Esophagus muscularis mucosa (tissue), 4 donors: ENCODE results near the gene SMLR1. TPM values are rescaled to one million over a fixed set of nuclear protein-coding genes. Genes with fewer than 3 reads are reported as not detected.

Experiments
- DNase-seq: peaks from one replicate; pipeline ENCODE4 v3.0.0-alpha.2; 2017; ENCODE audit errors: extremely low spot score
- H3K27ac ChIP-seq, 4 donors: fragments of 200-600 bp; sonication (generic); replicated peaks in 1 of 4; 1 replicate in 3 of 4; 2 replicates in 1 of 4; pipeline ENCODE4 v1.5.1; 2016 to 2019; ENCODE audit warnings: mild to moderate bottlenecking in 1 of 4
- H3K27me3 ChIP-seq, 4 donors: fragments of 200-600 bp; sonication (generic); one replicate each; pipeline versions ENCODE4 v1.5.1 to v1.6.0; 2016 to 2019
- H3K36me3 ChIP-seq, 4 donors: fragments of 200-600 bp; sonication (generic); one replicate each; pipeline ENCODE4 v1.5.1; 2016 to 2019
- H3K4me1 ChIP-seq, 4 donors: fragments of 200-600 bp; sonication (generic); one replicate each; pipeline ENCODE4 v1.5.1; 2016 to 2019
- H3K4me3 ChIP-seq, 4 donors: fragments of 200-600 bp; sonication (generic); 1 replicate in 2 of 4; 2 replicates in 2 of 4; pipeline ENCODE4 v1.5.1; 2016 to 2019; ENCODE audit warnings: mild to moderate bottlenecking in 4 of 4, moderate library complexity in 1 of 4
- H3K9me3 ChIP-seq, 4 donors: fragments of 200-600 bp; sonication (generic); 1 replicate in 3 of 4; 2 replicates in 1 of 4; pipeline ENCODE4 v1.5.1; 2016 to 2019
- EP300 ChIP-seq: sonication (generic); formaldehyde crosslinking; IDR thresholded peaks from one replicate; pipeline ENCODE4 v1.6.1; 2017; ENCODE audit warnings: antibody characterized with exemption
- POLR2A ChIP-seq: fragments of 450-650 bp; IDR thresholded peaks from one replicate; pipeline ENCODE4 v1.6.1; 2017; ENCODE audit warnings: antibody characterized with exemption, moderate library complexity, mild to moderate bottlenecking, low read depth
- POLR2AphosphoS5 ChIP-seq, 2 donors: sonication (generic); formaldehyde crosslinking; IDR thresholded peaks; one replicate each; pipeline ENCODE4 v1.6.1; 2017; ENCODE audit warnings: antibody characterized with exemption in 2 of 2
- WGBS: methylation state at CpG from one replicate; pipeline ENCODE4 v1.1.5; 2018; 5-methylcytosine and 5-hydroxymethylcytosine counted together
- intact Hi-C: fragments of 100-400 bp; cut with DNase I; formaldehyde crosslinking; loops from one replicate; pipeline ENCODE4 v1.15.1; 2023
- total RNA-seq, 4 donors: library from RNA; depleted of rRNA; stranded (reverse); fragments of >200 nt; gene quantifications; one replicate each; pipeline versions ENCODE4 v1.1.0 to v1.2.1, GENCODE V29; 2016
- TF ChIP-seq, protein P1 (sequence below), 3 experiments: fragments of 200-600 bp in 2 of 3; fragments of 450-650 bp in 1 of 3; sonication (generic) in 2 of 3; IDR thresholded peaks; one replicate each; pipeline ENCODE4 v1.5.1; 2017 to 2019; ENCODE audit warnings: antibody characterized with exemption in 3 of 3, mild to moderate bottlenecking in 2 of 3, moderate library complexity in 1 of 3

SMLR1 gene
- total RNA-seq, 4 donors from 2014 or later = not detected

DNA sequence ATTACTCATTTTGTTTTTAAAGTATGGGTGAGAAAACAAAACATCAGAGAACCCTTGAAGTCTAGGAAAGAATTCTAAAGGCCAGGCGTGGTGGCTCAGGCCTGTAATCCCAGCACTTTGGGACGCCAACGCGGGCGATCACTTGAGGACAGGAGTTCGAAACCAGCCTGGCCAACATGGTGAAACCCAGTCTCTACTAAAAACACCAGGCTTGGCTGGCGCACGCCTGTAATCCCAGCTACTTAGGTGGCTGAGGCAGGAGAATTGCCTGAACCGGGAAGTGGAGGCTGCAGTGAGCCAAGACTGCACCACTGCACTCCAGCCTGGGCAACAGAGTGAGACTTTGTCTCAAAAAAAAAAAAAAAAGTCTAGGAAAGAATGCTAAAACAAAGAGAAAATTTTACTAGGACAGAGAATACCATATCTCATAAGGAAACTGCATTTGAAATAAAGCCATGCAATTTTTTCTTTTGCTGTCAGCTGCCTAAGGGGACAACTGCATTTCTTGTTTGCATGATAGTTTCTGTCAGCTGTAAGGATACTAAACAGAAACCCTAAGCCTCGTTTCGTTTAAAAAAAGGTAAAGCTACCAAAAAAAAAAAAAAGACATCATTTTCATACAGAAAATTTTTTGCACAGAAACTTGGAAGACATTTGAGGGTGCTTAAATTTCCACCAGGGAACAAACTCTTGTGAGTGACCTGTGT lies 32.1 kb downstream of the SMLR1 start:
- 88% methylated on average over 11 of the region's 11 CpGs for WGBS
- DNase-seq = no peak

GRCh38 chr6:130862370-130862769 lies 35.2 kb downstream of the SMLR1 start:
- Histone ChIP-seq H3K36me3 (peaks cover 8 to 77% (median 37%) of the 10 kb centered on the region in 4 donors), H3K4me1 (no peaks in the 10 kb centered on the region), H3K9me3 (no peaks in the 10 kb centered on the region), H3K27ac (no peak overlapping the region), H3K4me3 (no peak overlapping the region), H3K27me3 (no peaks in the 10 kb centered on the region)
- WGBS = 96% methylated on average over 2 of the region's 2 CpGs
- no peak for DNase-seq
- TF ChIP-seq POLR2AphosphoS5 (IDR thresholded peaks at IDR 0.05) = no peak
- TF ChIP-seq POLR2A = no peak
- no peak for TF ChIP-seq EP300
- TF ChIP-seq, protein P1, sequence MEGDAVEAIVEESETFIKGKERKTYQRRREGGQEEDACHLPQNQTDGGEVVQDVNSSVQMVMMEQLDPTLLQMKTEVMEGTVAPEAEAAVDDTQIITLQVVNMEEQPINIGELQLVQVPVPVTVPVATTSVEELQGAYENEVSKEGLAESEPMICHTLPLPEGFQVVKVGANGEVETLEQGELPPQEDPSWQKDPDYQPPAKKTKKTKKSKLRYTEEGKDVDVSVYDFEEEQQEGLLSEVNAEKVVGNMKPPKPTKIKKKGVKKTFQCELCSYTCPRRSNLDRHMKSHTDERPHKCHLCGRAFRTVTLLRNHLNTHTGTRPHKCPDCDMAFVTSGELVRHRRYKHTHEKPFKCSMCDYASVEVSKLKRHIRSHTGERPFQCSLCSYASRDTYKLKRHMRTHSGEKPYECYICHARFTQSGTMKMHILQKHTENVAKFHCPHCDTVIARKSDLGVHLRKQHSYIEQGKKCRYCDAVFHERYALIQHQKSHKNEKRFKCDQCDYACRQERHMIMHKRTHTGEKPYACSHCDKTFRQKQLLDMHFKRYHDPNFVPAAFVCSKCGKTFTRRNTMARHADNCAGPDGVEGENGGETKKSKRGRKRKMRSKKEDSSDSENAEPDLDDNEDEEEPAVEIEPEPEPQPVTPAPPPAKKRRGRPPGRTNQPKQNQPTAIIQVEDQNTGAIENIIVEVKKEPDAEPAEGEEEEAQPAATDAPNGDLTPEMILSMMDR (IDR thresholded peaks at IDR 0.05) = no peak
- intact Hi-C loops = no loop called here

More for the DNA sequence above, 32.1 kb downstream of the SMLR1 start:
- no peak overlapping the region for H3K4me3 ChIP-seq
- TF ChIP-seq POLR2AphosphoS5 (IDR thresholded peaks at IDR 0.05) (no peak), EP300 (no peak), POLR2A (no peak)
- TF ChIP-seq, protein P1 (IDR thresholded peaks at IDR 0.05) = no peak
- H3K9me3 ChIP-seq = no peaks in the 10 kb centered on the region
- H3K4me1 ChIP-seq = no peaks in the 10 kb centered on the region
- H3K36me3 ChIP-seq = peaks cover 5 to 66% (median 20%) of the 10 kb centered on the region in 4 donors
- no peaks in the 10 kb centered on the region for H3K27me3 ChIP-seq
- H3K27ac ChIP-seq = no peak overlapping the region
- intact Hi-C loops = no loop called here

DNA sequence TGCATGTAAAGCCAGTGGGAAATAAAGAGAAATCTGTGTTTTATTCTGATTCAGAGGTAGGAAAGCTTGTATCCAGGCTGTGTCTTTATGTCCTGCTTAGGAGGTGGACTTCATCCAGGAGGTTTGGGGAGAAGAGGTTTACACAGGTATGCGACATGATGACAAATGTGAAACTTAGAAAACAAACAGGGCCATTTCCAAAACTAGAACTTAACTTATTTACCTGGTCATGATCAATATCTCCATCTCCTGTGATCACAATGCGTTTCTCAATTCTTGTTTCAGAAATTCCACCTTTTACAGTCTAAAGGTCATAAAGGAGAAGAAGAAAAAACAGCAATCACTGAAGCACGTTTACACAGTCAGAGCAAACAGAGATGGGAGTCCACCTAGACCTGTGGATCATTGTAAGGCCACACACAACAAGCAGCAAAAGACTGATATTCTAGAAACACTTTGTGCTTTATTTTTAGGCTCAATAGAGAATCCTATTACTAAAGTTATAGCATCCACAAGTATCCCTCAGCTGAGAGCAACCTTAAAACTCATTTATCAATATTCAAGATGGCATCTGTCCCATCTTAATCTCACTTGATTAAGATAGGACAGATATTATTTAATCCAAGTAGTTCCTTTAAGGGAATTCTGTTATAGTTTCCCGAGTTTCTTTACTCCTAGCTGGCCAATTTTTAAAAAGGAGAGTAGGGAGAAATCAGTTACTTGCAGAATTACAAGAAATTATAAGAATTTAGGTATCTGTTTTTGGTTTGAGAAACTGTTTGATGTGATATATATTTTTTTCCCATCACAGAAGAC lies 36.4 kb downstream of the SMLR1 start:
- no peak overlapping the region for H3K27ac ChIP-seq
- no peak for DNase-seq
- H3K27me3 ChIP-seq = no peaks in the 10 kb centered on the region
- H3K4me1 ChIP-seq = no peaks in the 10 kb centered on the region
- H3K36me3 ChIP-seq = peaks cover 8 to 68% (median 35%) of the 10 kb centered on the region in 4 donors
- 84% methylated on average over 4 of the region's 4 CpGs for WGBS
- TF ChIP-seq POLR2AphosphoS5 (IDR thresholded peaks at IDR 0.05) (no peak), POLR2A (no peak), EP300 (no peak)
- TF ChIP-seq, protein P1 (IDR thresholded peaks at IDR 0.05) = no peak
- no peak overlapping the region for H3K4me3 ChIP-seq
- intact Hi-C loops = no loop called here
- no peaks in the 10 kb centered on the region for H3K9me3 ChIP-seq

- TF ChIP-seq POLR2A (no peak), EP300 (no peak), POLR2AphosphoS5 (IDR thresholded peaks at IDR 0.05) (no peak)
- TF ChIP-seq, protein P1 (IDR thresholded peaks at IDR 0.05) = no peak
- 92% methylated on average over 11 of the region's 11 CpGs for WGBS
Measured at GRCh38 chr6:130864344-130864743, 37.1 kb downstream of the SMLR1 start.

More at GRCh38 chr6:130864344-130864743, 37.1 kb downstream of the SMLR1 start:
- intact Hi-C loops = no loop called here
- Histone ChIP-seq H3K9me3 (no peaks in the 10 kb centered on the region), H3K4me1 (no peaks in the 10 kb centered on the region), H3K36me3 (peaks cover 8 to 72% (median 36%) of the 10 kb centered on the region in 4 donors), H3K27ac (no peak overlapping the region), H3K27me3 (no peaks in the 10 kb centered on the region), H3K4me3 (no peak overlapping the region)
- no peak for DNase-seq
